GM13976 (cell line): ENCODE data around the gene CCDC85C.

ENCODE experiments used
- DNase-seq: peaks from one replicate; pipeline ENCODE4 v3.0.0; 2012; ENCODE audit warnings: low spot score
- CTCF ChIP-seq: IDR thresholded peaks from 2 replicates; pipeline ENCODE4 v1.5.1; 2012; ENCODE audit warnings: borderline replicate concordance, mild to moderate bottlenecking; ENCODE audit not compliant: insufficient read depth; ENCODE audit errors: extremely low read depth, missing control alignments, control extremely low read depth
- in situ Hi-C: fragments of 300-500 bp; cut with MboI; formaldehyde crosslinking; loops from one replicate; pipeline ENCODE4 v1.12.0; 2022; ENCODE audit warnings: low sequenced_read_pairs, mixed read lengths, inconsistent platforms; ENCODE audit not compliant: unreplicated experiment

CCDC85C gene

DNA sequence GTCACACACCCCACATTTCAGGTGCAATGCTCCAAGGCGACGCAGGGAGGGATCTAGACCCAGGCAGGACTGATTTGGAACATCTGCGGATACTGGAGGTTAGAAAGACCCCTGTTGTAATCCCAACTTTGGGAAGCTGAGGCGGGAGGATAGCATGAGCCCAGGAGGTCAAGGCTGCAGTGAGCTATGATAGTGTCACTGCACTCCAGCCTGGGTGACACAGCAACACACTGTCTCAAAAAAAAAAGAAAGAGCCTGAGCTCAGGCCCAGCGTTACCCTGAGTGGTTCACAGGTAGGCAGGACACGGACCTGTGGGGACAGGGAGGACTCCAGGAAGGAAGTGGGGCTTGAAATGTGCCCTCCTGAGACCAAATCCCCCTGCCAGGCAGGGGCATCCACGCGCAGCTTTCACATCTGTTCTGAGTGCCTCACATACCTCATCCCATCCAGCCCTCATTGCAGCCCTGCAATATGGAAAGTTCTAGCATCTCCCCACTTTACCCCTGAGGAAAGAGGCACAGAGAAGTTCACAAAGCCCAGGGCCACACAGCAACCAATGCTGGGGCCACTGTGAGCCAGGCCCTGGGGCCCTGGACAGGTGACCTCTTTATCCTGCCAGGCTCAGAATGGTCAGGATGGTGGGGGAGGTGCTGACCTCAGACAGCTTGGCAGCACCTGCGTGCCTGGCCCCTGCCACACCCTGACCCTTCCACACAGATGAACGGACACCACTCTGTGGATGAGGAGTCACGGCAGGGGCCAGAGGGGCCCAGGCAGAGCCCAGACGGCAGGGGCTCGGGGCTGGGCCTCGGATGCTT lies 34.1 kb downstream of the CCDC85C start:
- in situ Hi-C loops: no loop called here
- no peak for DNase-seq
- no peak for TF ChIP-seq CTCF

GRCh38 chr14:99568567-99569560 lies 35.1 kb downstream of the CCDC85C start:
- in situ Hi-C loops: no loop called here
- DNase-seq: no peak
- TF ChIP-seq CTCF: no peak

DNA sequence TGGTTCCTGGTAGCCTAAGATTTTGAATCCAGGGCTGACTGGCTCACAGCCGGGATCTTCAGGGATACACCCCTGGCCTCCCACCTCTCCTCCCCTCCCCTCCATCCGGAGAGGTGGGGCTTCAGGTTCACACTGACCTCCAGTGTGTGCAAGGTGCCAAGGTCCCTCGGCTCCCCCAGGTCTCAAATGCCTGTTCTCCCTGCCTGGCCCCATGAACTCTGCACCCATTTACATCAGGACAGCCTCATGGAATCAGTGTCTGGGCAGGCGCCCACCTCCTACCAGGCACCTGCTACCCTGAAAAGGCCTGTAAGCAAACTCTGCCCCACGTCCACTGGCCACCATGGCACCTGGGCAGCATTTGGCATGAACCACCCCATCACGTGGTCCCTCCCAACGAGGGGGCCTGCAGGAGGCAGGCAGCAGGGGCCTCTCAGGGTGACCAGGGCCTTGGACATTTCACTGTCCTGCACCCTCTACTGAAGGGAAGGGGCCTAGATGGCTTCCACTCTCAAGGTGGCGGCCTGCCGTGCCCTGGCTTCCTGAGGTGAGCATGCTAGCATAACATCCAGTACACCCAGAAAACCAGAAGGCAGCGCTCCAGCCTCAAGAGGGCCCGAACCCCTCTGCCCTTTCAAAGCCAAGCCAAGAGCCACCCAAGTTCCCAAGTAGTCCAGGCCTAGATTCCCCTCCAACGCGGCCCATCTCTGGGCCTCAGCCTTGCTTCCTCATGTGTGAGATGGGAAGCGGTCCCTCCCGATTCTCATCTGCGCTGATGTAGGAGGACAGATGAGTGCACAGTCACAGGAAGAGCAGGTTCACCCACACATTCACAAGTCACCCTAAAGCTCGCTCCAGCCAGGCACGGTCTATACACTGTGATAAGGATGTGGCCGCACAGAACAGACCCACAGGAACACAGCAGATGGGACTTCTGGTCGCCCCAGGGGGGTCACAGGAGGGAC lies 37.3 kb downstream of the CCDC85C start:
- in situ Hi-C loops: no loop called here
- no peak for DNase-seq
- TF ChIP-seq CTCF: no peak

- no peak for TF ChIP-seq CTCF
- in situ Hi-C loops: no loop called here
- no peak for DNase-seq
These were observed 38.0 kb downstream of the CCDC85C start for GRCh38 chr14:99566009-99566389.

DNA sequence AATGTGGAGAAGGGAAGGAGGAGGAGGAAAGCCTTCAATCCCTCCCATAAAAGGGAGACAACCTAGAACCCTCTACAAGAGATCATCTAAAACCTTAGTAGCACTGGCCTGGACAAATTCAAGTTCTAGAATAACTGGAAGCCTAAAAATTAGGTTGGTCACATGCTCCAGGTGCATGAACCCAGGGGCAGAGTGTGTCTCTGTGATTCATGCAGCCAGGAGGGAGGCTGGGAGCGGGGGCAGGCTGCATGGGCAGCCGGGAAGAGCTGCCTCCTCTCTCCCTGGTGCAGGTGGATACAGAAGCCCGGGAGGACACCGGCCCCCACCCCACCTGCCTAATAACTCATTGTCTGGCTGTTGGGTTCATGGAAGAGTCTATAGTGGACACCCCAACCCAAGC lies 38.6 kb downstream of the CCDC85C start:
- no peak for DNase-seq
- no peak for TF ChIP-seq CTCF
- in situ Hi-C loops: no loop called here

DNA sequence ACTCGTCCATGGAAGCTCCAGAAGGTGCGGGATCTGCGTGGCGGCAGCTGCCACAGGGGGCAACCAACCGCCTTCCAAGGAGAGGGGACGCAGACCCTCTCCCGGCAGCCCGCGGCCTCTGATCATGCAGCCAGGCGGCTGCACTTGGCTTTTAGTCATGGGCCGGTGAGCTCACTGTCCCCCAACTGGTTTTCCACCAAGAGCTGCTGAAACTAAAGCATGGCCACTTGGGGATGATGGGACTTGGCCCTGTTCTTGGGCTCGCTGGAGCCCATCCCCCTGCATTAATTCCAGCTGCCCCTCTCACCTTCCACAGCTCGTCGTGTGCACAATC lies 39.1 kb downstream of the CCDC85C start:
- no peak for DNase-seq

More for the DNA sequence above, 39.1 kb downstream of the CCDC85C start:
- no peak for TF ChIP-seq CTCF
- in situ Hi-C loops: no loop called here
